Measurements from ENCODE around the gene BTG3.

BTG3 gene

DNA sequence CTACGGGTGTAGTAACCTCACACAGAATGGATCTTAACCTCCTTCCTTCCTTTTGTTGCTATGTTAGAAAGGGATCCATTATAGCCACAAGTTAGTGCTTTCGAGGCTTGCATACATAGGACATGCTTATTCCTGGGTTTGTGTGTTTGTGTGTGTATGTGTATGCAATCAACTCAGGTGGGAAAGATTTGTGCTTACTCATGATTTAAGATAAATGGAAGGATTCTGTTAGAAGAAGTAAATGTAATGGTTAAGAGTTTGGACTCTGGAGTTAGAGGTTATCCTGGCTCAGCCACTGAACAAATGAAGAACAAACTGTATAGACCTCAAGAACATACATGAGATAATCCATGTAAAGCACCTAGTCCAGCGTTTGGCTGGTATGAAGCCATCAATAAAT lies 28.8 kb downstream of the BTG3 start:
- no peak for DNase-seq

DNA sequence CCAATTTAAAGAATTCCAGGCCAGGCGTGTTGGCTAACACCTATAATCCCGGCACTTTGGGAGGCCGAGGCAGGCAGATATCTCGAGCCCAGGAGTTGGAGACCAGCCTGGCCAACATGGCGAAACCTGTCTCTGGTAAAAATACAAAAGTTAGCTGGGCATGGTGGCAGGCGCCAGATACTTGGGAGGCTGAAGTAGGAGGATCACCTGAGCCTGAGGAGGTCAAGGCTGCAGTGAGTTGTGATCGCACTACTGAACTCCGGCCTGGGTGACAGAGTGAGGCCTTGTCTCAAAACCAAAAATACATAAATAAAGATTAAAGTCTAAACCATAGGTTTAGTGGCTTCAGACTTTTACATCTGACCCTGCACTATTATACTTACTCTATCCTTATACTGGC lies 32.4 kb downstream of the BTG3 start:
- no peak for DNase-seq

DNA sequence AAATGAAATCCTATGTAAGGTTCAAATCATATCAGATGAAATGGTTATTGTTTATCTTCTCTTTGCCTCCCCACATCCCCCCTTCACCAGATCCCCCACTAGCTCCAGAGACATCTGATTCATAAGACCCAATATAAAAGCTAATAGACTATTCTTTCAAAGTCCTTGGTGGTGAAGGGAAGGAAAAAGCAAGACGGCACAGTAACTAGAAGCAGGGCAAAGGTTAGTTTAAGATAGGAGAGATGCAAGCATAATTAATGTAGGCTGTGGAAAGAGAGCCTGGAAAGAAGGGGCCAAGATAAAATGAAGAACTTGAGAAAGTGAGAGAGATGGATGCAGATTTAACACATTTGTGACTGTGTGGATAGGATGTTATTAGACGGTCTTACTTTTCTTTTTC lies 33.8 kb downstream of the BTG3 start:
- no peak for DNase-seq

DNA sequence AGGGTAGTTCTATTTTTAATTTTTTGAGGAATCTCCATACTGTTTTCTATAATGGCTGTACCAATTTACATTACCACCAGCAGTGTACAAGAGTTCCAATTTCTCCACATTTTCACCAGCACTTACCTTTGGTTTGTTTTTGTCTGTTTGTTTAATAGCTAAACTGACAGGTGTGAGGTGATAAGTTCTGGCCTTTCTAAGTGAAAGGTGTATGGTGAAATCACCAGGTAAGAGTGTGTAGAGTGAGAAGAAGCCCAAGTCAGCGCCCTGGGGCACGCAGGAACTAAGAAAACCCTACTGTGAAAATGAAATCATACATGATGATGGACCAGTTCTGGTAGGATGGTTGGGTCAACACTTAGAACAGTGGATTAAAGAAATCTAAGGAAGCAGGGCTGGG lies 34.5 kb downstream of the BTG3 start:
- DNase-seq, result no peak

DNA sequence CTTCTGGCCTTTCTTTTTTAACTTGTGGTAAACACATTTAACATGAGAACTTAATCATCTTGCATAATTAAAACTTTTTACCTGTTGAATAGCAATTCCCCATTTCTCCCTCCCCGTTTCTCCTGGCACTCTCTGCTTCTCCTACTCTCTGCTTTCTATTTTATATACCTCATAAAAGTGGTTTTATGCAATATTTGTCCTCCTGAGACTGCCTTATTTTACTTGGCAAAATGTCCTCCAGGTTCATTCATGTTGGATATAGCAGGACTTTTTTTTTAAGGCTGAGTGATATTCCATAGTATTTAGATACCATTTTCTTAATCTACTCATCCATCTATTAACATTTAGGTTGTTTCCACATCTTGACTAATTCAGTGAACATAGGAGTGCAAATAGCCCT lies 35.0 kb downstream of the BTG3 start:
- DNase-seq, result no peak

DNA sequence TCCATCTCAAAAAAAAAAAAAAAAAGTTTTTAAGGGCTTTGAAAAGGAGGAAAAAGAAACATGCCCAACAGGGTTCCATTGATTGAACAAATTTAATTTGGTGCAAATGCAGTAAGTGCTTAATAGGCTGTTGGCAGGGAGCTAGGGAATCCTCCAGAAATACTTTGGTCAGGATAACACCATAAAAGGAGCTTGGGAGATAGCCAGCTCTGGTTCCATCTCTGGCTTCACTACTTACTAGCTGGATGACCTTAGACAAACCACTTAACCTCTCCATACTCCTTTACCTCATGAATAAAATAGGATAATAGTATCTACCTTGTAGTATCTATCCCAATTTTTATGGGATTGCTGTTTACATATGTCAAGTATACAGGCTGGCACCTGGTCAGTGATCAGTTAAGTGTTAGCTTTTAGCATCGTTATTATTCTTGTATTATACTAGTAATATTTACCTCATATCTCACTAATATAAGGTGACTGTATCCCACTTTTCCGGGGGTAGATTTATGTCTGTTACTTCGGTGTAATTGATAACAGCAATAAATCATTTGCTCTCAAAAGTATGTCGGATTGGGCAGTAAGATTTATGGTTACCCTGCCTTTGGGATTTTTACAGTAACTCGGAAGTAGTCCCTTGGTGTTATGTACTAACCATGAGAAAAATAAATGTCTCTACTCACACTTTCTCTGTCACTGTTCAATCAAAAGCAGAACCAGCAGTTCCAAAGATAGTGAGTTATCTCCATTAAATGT lies 36.4 kb downstream of the BTG3 start:
- DNase-seq, result no peak

DNA sequence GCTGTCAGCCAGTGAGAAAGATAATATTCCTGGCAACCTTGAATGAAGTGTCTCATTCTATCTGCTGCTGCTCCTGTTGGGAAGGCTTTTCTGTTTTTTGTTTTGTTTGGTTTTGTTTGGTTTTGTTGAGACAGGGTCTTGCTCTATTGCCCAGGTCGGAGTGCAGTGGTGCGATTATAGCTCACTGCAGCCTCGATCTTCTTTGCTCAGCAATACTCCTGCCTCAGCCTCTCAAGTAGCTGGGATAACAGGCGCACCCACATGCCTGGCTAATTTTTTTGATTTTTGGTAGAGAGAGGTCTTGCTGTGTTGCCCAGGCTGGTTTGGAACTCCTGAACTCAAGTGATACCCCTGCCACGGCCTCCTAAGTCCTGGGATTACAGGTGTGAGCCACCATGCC lies 37.6 kb downstream of the BTG3 start:
- DNase-seq, result no peak

DNA sequence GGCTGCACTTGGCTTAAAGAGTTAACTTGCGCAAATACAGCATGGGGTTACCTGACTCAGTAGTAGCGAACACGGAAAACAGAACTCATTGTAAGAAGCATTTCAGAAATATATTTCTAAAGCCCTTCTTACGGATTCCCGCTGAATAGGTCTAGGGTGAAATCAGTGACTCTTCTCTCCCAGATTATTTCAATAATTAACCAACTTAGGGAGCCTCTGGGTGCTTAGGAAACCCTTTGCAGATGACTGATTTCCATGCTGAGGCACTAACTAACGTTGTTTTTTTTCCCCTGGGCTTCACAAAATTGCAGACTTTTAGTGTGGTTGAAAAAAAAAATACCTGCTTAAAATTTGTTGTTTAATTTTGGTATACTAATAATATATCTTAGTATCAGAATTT lies 40.3 kb downstream of the BTG3 start:
- no peak for DNase-seq

DNA sequence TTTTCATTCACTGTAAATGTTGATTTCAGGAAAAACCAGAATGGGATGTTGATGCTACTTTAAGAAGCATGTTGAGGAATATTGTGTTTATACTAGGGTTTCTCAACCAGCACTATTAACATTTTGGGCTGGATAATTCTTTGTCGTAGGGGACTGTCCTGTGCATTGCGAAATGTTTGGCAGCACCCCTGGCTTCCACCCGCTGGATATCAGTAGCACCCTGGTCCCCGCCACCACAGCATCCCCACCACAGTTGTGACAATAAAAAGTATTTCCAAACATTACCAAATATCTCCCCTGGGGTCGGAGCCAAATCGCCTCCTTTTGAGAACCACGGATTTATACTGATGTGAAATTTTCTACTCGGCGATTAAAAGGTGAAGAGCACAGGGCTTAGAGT lies 41.9 kb downstream of the BTG3 start:
- no peak for DNase-seq

DNA sequence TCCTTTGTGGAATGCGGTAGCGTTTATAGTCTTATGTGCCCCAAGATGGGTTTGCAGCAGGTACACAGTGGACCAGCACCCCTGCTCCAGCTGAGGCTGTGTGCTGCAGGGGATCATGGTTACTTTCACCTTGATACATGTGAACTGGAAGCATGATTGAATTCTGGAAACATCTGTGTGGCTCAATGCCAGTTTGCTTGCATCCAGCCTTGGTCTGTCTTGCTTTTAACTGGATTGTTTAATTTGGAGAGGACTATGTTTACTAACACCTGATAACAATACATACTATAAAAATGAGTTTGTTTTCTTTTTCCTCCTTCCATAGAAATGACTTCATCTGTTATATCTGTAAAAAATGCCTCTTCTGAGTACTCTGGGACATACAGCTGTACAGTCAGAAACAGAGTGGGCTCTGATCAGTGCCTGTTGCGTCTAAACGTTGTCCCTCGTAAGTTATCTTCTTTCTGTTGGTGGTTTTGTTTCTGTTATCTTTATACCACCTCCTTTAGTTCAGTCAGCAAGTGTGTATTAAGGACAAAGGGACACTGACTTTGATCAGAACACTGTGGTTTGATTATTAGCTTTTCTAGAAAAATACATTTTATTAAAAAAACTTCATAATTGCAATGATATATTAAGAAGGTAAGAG lies 52.2 kb downstream of the BTG3 start:
- DNase-seq, result no peak

DNA sequence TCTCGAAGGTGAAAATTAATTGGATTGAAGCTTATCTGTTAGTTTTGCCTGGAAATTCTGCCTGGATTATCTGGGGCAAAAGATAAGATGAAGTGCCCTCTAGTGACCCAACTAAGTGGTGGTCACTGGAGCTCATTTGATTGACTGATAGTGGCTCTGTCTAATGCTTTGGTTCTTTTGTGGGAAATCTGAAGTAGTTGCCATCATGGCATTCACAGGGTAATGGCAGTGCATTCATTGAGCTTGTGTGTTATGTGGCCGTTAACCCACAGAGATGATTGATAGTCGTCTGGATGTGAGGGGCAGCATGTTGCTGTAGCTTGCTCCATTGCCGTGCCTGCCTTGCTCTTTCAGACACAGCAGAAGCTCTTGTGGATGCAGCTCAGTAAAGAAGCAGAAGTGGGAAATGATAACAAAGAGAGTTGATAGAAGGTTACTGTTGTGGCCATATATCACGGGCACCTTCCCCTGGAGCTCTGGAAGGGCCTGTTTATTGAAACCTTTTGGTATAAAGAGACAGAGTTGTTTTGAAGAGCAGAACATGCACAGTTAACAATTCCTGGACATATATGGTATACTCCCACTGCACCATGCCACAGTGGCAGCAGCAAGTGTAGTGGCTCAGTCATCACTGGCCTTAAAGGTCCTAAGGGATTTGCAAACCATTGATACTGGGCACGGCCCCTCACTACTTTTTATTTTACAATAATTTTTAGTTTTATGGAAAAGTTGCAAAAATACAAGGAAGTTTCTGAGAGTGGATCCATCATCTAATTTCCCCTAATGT lies 57.8 kb downstream of the BTG3 start:
- DNase-seq, result no peak

DNA sequence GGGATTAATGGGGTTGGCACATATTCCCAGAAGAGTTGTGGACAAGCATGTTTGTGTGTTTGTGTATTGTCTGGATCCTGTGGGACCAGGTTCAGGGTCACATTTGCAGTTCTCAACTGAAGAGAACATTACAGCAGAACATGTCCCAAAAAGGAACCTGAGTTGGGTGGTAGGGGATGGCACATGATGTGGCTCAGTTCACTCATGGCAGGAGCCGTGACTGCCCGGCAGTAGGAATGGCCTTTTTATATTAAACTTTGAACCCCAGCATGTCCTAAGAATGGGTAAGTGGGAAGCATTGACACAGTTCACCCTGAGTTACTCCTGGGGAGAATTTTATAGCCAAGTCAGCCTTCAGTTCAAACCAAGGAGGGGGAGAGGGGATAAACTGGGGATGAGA lies 58.6 kb downstream of the BTG3 start:
- no peak for DNase-seq

DNA sequence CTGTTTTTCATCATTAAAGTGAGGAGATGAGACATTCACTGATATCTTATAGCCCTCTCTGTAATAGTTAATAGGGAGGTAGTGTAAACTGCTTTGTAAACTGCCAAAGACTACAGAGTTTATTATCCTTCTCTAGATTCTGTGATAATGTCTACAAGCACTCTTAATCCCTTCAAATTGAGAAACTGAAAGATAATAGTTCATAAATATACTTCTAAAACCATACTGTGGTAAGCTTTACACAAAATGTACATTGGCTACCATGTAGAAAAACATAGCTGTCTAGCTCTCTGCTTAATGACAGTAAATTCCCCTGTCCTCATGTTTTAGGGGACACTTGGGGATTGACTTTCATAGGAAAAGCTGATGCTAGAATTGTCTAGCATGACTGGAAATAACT lies 60.3 kb downstream of the BTG3 start:
- no peak for DNase-seq

DNA sequence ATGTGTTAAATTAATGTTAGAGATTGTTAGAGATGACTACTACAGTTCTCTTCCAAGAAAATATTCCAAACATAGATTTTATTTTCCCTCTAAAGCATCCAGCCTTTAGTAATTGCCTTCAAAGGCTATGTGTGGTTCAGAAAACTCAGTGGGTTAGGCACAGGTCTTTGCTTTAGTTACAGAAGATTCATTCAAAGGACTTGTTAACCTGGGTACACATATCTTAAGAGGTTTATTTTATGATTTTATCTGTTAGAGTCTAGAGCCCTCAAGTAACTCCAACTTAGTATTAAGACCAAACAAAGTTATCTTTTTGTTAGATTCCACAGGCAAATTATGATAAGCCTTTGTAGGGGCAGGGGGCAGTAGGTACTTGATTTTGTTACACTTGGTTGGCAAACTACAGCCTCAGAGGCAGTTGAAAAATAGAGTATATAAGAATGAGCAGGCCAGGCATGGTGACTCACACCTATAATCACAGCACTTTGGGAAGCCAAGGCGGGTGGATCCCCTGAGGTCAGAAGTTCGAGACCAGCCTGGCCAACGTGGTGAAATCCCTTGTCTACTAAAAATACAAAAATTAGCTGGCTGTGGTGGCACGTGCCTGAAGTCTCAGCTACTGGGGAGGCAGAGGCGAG lies 61.9 kb downstream of the BTG3 start:
- no peak for DNase-seq

DNA sequence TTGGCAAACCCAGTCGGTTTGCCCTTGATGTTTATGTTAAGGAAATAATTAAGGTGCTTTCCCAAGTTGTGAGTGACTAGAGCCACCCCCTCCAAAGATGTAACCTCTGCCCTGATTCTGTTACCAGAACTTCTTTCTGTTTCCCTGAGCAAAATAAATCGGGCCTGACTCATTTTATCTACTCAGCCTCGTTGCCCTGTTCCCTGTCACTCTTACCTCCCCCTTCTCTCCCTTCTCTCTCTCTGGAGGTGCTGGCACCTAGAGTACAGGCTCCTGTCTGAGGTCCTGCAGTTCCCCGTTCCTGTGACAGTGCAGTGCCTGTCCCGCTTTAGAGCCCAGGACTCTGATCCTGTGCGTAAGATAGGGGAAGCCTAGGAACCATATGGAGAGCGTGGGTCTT lies 64.4 kb downstream of the BTG3 start:
- DNase-seq, result no peak

DNA sequence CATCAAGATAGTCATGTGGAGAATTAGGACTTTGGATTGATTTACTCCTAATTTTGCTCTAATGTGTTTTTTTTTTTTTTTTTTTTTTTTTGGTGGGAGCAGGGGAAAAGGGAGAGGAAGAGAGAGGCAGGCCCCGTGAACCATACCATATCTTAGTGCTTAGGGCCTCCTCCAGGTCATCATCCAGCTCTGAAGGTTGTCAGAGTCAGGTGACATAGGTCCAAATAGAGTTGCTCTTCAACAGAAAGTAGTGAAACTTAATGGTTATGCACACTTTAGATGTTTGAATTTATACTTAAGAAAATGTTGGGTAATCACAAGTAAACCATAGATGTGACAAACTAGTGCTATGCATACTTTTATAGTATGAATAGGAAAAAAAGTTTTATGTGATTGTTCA lies 67.7 kb downstream of the BTG3 start:
- no peak for DNase-seq
